GM21423 (cell line): ENCODE data around the gene ELOA2.
"Not testable (repeated sequence)": the region's sequence is repeated elsewhere in the genome, so short reads cannot be mapped to it uniquely, and the experiment has no call there.

ENCODE experiments used
- ATAC-seq: cut with Tn5 transposase; IDR thresholded peaks from one replicate; pipeline ENCODE4 v1.9.1; 2021; ENCODE audit warnings: mild to moderate bottlenecking, moderate library complexity; ENCODE audit not compliant: unreplicated experiment

The ELOA2 gene

GRCh38 chr18:47022821-47023220 lies 12.6 kb downstream of the ELOA2 start:
- ATAC-seq: not testable (repeated sequence)

- ATAC-seq: not testable (repeated sequence)
These were observed 14.7 kb downstream of the ELOA2 start for GRCh38 chr18:47020757-47021156.

GRCh38 chr18:47019870-47020269 lies 15.6 kb downstream of the ELOA2 start:
- ATAC-seq: not testable (repeated sequence)
